Measurements from ENCODE around the gene PEX10.

Gene PEX10

DNA sequence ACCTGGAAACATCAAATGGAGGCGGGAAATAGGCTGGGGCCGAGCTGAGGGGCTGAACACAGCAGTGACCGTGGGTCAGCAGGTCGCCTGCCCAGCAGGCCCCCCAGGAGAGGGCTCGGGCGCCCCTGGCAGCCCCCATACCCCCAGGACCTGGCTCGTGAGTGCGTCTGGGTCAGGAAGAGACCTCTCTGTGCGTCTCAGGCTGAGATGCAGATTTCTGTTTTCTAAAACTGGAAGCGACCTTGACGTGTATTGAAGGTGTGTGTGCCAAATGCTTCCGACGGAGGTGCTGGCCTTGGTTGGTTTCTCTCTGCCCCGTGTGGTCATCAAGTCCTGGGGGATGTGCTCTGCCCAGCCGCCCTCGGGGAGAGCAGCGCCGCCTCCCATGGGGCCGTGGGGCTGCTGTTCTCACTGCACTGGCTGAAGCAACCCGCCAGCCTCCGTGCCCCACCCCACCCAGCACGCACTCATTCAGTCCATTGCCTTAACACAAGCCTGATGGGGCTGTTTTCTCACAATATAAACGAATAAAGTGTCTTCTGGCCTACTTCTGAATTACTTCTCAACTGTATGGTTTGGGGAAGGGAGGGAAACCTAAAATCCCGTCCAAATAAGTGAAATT lies 7.4 kb downstream of the PEX10 start:
- DNase-seq (ENCODE audit: low read depth in 2 of 2): no peak

DNA sequence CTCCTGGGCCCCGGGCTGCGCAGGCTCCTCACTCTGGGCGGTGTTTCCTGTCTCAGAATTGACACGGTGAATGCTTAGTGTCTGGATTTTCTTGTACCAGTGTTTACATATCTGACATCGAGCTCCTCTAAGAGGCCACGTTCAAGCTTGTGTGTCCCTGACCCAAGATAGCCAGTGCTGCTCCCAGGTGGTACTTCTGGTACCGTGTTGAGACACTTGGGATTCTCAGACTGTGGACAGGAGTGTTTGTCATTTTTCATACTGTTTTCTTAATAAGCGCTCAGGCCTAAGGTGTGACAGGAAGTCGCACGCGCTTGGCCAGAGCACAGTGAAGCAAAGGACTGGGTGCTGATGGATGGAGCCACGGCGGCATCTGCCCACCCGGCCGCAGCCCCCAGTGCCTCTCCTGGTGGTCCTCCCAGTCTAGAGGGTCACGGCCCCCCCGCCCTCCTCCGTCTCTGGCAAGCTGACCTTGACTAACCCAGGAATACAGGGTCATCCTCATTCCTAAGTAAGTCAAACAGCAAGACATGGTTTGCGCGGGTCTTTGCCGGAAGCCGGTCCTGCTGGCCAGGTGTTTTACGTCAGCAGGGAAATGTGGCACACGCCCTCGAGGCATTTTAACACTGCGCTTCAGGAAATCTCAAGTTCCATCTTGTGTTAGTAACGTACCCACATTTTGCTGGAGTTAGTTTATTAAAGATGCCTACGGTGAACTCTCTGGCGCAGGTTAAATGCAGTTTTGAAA lies 8.0 kb downstream of the PEX10 start:
- DNase-seq (ENCODE audit: low read depth in 2 of 2): no peak

DNA sequence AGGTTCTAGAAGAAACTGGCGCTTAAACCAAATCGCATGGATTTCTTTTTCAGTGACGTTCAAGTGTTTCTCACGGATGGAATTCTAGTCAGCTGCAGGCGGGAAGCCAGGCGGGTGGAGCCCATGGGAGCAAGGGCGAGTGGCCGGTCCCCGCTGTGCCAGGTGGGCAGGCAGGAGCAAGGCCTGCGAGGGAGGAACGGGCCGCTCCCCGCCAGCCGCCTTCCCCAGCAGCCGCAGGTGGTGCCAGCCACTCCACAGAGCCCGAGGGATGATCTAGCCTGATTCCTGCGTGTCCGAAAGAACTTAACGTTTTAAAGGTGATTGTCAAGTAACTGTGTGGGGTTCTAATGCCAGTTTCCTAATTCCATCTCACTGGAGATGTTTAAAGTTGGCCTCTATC lies 9.1 kb downstream of the PEX10 start:
- no peak for DNase-seq (ENCODE audit: low read depth in 2 of 2)

DNA sequence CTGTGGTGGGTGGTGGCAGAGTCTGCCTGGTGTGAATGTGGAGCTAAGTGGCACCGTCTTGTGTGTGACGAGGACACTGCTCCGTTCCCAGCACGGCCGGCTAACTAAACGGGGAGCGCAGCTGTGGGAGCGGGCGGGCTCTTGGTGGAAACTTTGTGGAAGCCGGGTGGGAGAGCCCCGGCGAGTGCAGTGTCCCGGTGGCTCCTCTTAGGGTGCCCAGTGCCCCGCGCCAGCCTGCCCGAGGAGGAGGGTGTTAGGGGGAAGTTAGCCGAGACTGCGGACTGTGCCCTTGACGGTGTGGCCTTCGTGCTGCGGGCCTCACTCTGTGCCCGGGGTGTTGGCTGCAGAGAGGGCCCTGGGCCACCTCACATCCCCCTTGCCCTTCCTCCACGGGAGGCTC lies 9.9 kb downstream of the PEX10 start:
- no peak for DNase-seq (ENCODE audit: low read depth in 2 of 2)

DNA sequence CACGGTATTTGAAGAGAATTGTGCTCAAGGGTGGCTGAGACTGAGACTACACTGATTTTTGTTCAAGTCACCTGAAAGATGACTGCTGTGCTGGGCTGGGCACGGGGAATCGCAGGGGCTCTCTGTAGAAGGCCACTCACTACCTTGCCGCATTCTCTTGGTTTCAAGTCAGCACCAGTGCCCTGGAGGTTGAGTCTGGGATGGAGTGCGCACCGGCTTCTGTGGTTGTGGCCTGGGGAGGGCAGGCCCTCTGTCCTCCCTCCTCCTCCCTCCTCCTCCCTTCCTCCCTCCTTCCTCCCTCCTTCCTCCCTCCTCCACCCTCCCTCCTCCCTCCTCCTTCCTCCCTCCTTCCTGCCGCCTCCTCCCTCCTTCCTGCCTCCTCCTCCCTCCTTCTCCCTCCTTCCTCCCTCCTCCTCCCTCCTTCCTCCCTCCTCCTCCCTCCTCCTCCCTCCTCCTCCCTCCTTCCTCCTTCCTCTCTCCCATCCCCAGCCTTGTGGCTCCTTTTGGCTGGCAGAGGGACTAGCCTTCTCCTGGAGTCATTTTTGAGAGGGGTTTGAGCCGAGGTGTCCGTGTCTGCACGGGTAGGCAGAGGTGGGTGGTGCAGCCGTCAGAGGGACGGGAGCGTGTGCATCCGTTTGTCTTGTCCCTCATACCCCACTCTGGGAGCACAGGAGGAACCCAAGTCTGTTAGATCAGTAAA lies 11.3 kb downstream of the PEX10 start:
- no peak for DNase-seq (ENCODE audit: low read depth in 2 of 2)

DNA sequence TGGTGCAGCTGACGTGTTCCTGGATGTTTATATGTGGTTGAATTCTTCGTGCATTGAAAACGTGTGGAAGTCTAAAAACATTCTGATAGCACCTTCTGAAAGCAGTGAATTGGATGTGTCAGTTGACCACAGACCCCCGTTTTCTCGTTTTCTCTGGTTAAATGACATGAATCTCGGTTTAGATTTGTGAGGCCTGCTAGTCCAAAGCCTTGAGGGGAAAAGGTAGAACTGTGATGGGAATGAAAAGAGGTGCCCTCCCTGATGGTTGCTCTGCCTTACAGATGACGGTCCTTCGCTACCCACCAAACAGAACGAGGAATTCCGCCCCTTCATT lies 11.8 kb downstream of the PEX10 start:
- DNase-seq (ENCODE audit: low read depth in 2 of 2): no peak

DNA sequence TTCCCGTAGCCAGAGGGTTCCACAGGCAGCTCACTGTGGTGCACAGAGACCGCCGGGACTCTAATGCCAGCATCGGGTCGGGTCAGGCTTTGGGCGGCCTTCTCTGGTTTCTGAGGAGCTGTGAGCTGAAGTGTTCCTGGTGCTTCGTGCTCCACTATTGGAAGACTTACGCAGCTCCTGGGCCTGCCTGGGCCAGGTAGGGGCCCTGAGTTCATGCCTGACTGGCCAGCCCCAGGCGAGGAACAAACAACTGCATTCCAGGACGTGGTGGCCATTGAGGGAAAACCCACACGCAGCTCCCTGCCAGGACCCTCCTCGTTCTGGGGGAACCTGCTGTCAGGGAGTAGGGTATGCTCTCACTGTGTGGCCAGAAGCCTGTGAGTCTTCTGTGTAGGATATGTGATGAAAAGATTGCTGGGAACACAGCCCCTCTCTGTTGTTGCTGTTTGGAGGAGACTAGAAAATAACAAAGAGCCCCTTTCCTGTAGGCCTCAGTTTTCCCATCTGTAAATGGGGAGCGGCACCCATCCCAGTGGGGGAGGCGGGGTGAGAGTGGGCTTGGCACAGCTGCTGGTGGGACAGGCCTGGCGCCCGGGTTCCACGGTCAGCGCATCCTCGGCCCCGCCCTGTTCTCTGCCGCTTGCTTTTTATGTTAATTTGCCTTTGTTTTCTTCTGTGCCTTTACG lies 12.3 kb downstream of the PEX10 start:
- DNase-seq (ENCODE audit: low read depth in 2 of 2): no peak

DNA sequence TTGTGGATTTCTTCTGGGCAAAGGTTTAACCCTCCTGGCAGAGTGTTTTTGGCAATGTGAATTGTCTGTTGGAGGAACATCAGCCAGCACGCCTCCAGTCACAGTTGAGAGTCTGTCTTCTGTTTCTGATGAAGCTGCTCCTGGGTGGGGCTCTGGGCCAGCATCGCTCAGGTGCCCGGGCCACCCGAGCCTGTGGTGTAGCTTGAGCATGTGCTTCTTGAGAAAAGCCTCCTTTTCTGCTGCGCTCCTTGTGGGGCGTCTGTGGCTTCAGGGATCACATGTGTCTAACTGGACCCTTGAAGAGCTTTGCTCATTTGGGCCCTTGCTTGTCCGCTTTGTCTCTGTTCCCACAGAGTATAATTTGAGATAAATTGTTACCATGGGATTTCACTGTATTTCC lies 13.5 kb downstream of the PEX10 start:
- no peak for DNase-seq (ENCODE audit: low read depth in 2 of 2)

DNA sequence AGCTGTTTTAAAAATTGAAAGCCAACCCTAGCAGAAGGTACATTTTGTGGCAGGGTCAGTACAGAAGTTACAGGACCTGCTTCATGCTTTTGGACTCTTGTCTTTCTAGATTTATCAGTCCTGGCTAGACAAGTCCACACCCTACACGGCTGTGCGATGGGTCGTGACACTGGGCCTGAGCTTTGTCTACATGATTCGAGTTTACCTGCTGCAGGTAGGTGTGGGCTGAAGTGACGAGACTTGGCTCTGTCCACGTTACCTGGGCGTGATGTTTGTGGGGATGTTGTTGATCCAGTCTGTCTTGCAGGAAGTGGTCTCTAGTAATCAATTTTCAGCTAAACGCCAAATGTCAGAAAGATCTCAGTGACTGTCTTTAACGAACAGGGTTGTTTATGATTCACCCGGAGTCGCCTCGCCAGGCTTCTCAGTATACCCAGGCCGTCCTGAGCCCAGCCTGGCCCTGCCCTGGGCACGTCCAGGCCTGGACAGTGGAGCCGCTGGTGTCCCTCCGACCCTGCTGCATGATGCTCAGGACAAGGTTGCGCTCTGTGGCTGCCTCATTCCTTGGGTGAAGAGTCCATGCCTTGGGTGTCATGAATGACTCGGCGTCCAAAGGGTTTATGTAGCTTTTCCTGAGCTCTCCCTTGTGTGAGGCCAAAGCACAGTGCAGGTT lies 15.2 kb downstream of the PEX10 start:
- no peak for DNase-seq (ENCODE audit: low read depth in 2 of 2)

DNA sequence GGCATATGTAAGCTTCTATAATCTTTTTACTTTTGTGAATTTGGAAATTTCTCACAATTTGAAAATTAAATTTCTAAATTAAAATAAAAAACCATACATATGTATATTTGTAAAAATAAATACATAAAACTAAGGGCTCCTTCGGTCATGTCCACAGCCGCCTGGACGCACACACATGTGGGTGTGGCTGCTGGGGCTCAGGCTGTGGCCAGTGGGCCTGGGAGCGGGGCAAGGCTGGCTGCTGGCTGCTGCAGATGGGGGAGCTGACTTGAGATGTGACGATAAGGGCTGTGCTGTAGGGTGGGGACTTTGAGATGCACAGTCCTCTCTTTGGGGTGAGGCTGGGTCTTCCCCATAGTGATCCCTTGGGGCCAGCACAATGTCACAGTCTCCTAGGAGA lies 15.9 kb downstream of the PEX10 start:
- no peak for DNase-seq (ENCODE audit: low read depth in 2 of 2)

DNA sequence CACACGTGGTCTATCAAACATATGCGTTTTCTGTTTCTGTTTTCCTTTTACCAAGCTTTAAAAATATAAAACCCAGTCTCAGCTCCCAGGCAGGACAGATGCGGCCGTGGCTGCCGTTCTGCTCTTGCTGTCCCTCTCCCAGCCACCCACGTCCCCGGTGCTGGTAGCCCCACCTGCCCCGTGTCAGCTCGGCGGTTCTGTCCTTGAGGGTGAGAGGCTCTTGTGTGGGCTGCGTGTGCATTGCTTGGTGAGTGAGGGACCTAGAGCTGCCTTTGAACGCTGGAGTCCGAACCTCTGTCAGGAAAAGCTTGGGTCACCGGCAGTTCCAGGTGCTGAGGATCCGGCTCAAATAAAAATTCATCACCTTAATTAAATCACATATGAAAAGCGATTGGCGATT lies 16.3 kb downstream of the PEX10 start:
- DNase-seq (ENCODE audit: low read depth in 2 of 2): no peak

DNA sequence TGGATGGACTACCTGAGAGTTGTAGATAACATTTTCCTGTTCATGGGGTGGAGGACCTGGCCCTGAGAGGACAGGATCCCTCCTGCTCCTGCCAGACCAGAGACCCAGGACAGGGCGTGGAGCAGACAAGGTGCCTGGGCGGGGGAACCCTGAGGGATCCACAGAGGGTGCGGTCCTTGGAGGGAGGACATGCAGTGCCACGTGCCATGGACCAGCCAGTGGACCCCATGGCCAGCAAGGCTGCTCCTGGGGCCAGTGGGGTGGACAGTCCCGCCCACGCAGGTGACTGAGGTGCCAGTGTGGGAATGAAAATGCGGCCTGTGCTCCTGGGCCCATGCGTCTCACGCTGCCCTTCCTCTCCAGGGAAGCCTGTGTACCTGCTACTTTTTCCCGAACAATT lies 17.1 kb downstream of the PEX10 start:
- no peak for DNase-seq (ENCODE audit: low read depth in 2 of 2)

DNA sequence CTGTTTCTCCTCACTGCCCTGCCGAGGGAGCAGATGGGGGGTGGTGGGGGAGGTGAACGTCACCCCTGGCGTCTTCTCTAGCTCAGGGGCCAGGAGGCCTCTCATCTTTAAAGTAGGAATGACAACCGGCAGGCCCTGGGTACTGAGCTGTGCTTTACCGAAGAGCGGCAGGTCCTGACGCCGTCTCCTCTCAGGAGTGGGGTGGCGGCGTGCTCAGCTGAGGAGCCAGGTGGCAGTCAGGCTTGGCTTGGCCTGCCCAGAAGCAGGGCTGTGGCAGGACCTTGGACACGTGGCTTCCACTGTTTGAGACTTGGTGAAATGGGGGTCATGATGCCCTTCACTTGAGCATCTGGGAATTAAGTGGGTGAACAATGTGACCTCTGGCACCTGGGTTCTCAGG lies 17.6 kb downstream of the PEX10 start:
- no peak for DNase-seq (ENCODE audit: low read depth in 2 of 2)

DNA sequence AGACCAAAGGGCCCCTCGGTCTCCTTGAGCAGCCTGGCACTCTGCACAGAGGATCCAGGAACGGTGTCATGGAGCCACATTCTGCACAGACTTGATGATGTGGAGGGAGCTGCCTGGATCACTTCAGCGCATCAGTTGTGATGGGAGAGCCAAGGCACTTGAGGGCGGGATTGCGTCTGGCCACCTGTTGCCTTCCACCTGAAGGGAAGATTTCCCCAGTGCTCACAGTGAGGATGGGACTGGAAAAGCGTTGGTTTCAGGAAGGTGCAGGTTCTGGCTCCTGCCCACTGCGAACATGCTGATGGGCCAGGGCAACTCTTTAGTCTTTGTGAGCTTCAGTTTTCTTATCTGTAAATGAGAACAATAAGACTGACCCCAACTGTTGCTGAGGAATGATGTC lies 18.1 kb downstream of the PEX10 start:
- DNase-seq (ENCODE audit: low read depth in 2 of 2): no peak

DNA sequence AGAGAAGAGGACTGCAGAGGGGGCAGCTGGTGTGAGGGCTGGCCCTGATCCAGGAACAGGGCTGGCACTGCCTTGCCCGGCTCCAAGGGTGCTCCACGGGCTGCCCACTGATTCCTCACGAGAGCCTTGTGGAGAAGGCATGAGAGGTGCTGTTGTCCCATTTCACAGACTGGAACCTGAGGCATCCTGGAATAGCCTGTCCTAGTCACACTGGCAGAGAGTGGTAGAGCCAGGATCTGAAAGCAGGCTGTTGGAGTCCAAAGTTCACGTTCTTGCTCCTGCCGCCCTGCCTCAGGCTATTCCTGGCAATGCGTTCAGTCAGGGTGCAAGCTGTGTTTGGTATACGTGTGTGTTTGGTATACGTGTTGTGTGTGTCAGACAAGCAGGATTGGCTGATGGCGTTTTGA lies 18.9 kb downstream of the PEX10 start:
- no peak for DNase-seq (ENCODE audit: low read depth in 2 of 2)

DNA sequence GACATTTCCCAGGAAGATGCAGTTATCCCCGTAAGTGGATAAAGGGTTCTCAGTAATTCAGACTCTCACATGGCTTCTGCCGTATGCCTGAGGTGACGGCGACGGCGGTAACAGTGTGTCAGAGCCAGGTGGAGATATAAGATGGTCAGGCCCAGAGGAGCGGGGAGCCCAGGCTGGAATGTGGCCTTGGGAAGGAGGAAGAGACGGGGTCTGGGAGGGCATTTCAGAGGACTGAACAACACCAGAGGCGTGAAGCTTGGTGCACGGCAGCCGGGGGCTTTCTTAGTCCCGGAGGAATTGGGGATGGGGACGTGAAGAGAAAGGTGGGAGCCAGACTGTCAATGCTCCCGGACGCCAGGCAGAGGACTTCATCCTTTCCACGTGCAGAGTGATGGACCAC lies 19.7 kb downstream of the PEX10 start:
- no peak for DNase-seq (ENCODE audit: low read depth in 2 of 2)

DNA sequence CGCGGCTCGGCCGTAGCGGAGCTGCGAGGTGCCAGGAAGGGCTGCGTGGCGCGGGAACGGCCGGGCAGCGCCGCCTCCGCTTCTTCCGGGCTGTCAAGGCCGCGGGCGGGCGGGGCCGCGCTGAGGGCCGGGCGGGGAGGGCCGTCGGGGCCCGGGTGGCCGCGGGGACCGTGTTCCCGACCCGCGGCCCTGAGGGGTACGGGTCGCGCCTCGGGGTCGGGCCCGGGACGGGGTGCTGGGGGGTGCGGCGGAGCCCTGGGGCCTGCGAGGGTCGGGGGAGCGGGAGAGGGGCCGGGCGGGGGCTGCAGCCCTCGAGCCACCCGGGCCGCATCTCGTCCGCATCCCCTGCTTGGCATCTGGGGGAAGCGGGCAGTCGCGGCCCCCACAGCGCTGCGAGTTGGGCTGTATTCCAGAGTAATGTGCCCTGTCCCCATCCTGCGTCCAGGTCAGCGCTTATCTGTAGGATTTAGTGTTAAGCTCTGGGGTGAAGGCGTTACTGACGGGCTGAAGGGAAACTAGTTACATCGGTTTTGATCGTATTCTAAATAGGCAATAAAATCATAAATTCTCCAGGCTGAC lies 20.3 kb downstream of the PEX10 start:
- DNase-seq (ENCODE audit: low read depth in 2 of 2): no peak

DNA sequence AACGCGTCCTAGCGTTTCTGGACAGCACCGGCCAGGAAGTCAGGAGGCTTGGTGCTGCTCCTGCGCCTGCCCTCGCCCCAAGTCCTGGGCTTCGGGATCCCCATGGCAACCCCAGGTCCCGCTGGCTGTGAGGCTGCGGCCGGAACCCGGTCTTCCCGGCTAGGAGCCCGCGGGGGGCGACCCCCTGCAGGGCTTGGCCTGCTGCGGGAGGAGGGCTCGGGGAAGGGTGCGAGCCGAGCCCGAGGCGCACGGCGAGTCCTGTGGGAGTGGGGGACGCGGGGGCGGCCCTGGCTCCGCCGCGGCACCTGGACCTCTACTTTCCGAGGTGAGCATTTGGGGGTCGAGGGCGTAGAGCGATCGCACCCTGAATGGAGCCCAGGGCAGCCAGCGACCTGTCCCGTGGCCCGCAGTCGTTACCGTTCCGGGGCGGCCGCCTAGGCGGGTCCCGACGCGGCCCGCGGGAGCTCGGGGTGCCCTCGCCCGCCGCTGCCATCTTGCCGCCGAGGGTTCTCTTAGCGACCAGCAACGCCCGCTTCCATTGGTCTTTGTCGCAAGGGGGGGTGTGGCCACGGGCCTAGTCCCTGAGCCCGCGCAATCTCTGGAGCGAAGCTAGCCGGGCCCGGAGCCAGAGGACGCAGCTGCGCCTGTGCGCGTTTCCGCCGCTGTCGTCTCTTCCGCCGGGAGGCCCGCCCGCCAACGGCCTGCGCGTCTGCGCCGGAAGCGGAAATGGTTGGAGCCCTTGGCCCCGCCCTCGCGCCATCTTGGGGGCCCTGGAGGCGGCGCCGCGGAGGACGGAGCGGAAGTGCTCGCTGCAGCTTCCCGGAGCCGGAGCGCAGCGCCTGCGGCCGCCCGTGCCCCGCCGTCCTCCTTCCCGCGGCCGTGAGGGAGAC lies 21.1 kb downstream of the PEX10 start, which contains the start of the genes MORN1 and RER1:
Gene MORN1 (minus strand): TSS at position 514 of the 890 bp plus-strand sequence. CDS start 21 bp downstream, at position 493.
Gene RER1 (plus strand): TSS at position 801 of the 890 bp plus-strand sequence. CDS start 3,950 bp downstream, outside the sequence.
- DNase-seq (ENCODE audit: low read depth in 2 of 2): peak; percentile 93 to 97

DNA sequence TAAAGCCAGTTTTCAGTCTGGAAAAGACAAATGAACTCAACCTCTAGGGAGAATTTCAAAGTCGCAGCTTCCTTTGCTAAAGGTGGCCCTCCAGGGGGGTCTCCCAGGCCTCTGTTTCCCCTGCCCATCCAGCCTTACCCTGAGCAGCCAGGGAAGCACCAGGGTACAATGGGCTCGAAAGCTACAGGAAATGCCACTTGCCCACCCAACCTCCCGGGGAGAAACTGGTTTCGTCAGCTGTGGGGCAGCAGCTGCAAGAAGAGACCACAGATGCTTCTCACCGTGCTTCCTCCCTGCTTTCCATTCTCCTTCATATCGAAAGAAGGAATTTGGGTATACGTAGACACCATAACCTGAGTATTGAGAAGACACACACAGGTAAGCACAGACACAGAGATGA lies 22.7 kb downstream of the PEX10 start:
- DNase-seq (ENCODE audit: low read depth in 2 of 2): no peak

Measured in stimulated activated CD4-positive, alpha-beta T cell treated with anti-CD3 and anti-CD28 coated beads, Interleukin-1b, Interleukin-23, amount 100 ng/mL, for 1 hour (primary cell).